Tibial artery (tissue), 4 donors: ENCODE data around the gene ATF7IP.

Experiments
- DNase-seq, 2 donors: peaks; one replicate each; pipeline ENCODE4 v3.0.0-alpha.2; 2019
- H3K27ac ChIP-seq, 2 donors: fragments of 200-600 bp; sonication (generic) in 1 of 2; 1 replicate in 1 of 2; 2 replicates in 1 of 2; pipeline ENCODE4 v1.5.1; 2018 to 2019; ENCODE audit warnings: mild to moderate bottlenecking in 1 of 2
- H3K27me3 ChIP-seq, 2 donors: fragments of 200-600 bp; sonication (generic) in 1 of 2; one replicate each; pipeline versions ENCODE4 v1.5.1 to v1.6.0; 2016 to 2019
- H3K36me3 ChIP-seq, 3 donors: fragments of 200-600 bp; sonication (generic) in 2 of 3; one replicate each; pipeline ENCODE4 v1.5.1; 2016 to 2019; ENCODE audit warnings: mild to moderate bottlenecking in 2 of 3
- H3K4me1 ChIP-seq, 4 donors: fragments of 200-600 bp; sonication (generic) in 2 of 4; 1 replicate in 3 of 4; 2 replicates in 1 of 4; pipeline ENCODE4 v1.5.1; 2016 to 2019
- H3K4me3 ChIP-seq, 2 donors: fragments of 200-600 bp; sonication (generic) in 1 of 2; 1 replicate in 1 of 2; 2 replicates in 1 of 2; pipeline ENCODE4 v1.5.1; 2018 to 2019; ENCODE audit warnings: mild to moderate bottlenecking in 2 of 2
- H3K9me3 ChIP-seq, 3 donors: fragments of 200-600 bp; sonication (generic) in 1 of 3; one replicate each; pipeline ENCODE4 v1.5.1; 2016 to 2019
- CTCF ChIP-seq, 2 experiments: fragments of 200-600 bp in 1 of 2; fragments of 450-650 bp in 1 of 2; IDR thresholded peaks; one replicate each; pipeline ENCODE4 v1.5.1; 2017 to 2019; ENCODE audit warnings: antibody characterized with exemption in 2 of 2, mild to moderate bottlenecking in 1 of 2, moderate library complexity in 1 of 2
- intact Hi-C: fragments of 100-400 bp; cut with DNase I; formaldehyde crosslinking; loops from one replicate; pipeline ENCODE4 v1.15.0; 2023; ENCODE audit warnings: low total_unique reads

The ATF7IP gene

DNA sequence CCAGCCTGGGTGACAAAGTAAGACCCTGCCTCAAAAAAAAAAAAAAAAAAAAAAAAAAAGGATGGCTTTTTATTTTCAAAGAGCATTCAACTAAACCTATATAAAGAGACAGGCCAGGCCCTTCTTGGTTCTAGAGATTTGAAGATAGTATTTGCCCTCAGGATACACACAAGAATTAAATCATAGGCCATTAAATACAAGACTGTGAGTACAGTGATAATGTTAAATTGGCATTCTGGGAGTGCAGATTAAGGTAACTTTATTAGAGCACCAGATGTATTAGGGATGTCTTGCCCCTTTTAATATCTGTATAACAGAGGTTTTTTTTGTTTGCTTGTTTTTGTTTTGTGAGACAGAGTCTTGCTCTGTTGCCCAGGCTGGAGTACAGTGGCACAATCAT, 61.3 kb downstream of the ATF7IP start:
- Histone ChIP-seq H3K9me3 (peaks cover 0 to 11% (median 0%) of the 10 kb centered on the region in 3 donors), H3K4me1 (peaks cover 0 to 21% (median 0%) of the 10 kb centered on the region in 4 donors), H3K27ac (no peak overlapping the region), H3K4me3 (no peak overlapping the region), H3K36me3 (peaks cover 8 to 28% (median 19%) of the 10 kb centered on the region in 3 donors), H3K27me3 (no peaks in the 10 kb centered on the region)
- intact Hi-C loops, result no loop called here
- TF ChIP-seq CTCF (IDR thresholded peaks at IDR 0.05), result no peak
- DNase-seq, result no peak

DNA sequence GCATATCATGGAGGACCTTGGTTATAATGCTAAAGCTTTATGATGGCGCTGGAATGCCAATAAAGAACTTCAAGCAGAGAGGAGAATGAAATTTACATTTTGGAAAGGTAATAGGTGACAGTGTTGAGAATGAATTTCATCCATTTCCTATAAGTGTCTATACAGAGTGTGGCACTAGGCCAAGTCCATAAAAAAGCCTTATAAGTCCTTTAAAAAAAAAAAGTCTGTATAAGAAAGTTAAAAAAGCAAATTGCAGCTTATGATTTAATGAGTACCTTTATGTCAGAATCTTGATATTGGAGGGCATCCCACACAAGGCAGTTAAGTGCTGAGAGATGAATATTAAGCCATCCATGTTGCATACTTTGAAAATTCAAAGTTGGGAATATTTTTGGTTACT, 62.4 kb downstream of the ATF7IP start:
- H3K4me3 ChIP-seq, result no peak overlapping the region
- peaks cover 0 to 32% (median under 1%) of the 10 kb centered on the region in 4 donors for H3K4me1 ChIP-seq
- peaks cover 8 to 26% (median 16%) of the 10 kb centered on the region in 3 donors for H3K36me3 ChIP-seq
- intact Hi-C loops, result no loop called here
- H3K9me3 ChIP-seq, result peaks cover 0 to 5% (median 0%) of the 10 kb centered on the region in 3 donors
- no peak overlapping the region for H3K27ac ChIP-seq
- TF ChIP-seq CTCF (IDR thresholded peaks at IDR 0.05), result no peak
- DNase-seq, result no peak
- no peaks in the 10 kb centered on the region for H3K27me3 ChIP-seq

DNA sequence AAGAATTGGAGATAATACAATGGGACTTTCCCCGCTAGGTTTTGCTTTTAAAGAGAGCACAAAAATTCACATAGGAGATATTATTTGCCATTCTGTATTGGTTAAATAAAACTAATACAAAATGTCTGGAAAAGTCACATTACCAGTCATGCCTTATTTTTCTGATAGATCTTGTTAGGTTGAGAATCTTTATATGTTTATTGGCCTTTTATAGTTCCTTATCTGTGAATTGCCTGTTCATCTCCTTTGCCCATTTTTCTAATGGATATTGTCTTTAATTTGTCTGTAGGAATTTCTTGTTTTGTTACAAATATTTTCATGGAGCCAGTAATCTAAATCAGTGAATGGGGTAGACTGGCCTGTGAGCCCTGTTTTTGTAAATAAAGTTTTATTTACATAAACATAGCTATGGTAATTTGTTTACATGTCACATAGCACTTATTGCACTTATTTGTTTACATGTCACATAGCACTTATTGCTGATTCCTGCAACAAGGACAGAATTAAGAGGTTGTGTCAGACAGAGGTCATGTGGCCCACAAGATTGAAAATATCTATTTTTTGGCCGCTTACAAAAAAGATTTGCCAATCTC, 65.0 kb downstream of the ATF7IP start:
- H3K4me1 ChIP-seq, result peaks cover 0 to 37% (median 2%) of the 10 kb centered on the region in 4 donors
- H3K9me3 ChIP-seq, result peaks cover 0 to 5% (median 0%) of the 10 kb centered on the region in 3 donors
- H3K4me3 ChIP-seq, result no peak overlapping the region
- peaks cover 0 to 14% (median 8%) of the 10 kb centered on the region in 3 donors for H3K36me3 ChIP-seq
- H3K27me3 ChIP-seq, result no peaks in the 10 kb centered on the region
- intact Hi-C loops, result no loop called here
- DNase-seq, result no peak
- H3K27ac ChIP-seq, result no peak overlapping the region
- TF ChIP-seq CTCF (IDR thresholded peaks at IDR 0.05), result no peak

DNA sequence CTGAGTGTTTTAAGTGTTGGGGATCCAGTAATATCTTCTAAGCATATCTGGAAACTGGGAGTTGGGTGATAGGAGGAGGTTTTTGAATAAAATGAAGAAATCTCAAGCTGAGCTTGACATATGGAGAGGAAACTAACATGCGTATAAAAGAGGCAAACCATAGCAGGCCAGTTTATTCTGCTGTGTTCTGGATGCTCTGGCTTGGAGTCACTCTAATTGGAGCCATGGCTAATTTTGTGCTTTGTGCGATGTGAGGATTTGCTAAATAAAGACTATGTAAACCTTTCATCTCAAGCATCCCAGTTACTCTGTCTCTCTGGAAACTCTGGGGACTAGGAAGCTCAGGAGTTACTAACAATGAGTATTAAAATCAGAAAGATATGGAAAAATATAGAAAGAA, 66.5 kb downstream of the ATF7IP start:
- H3K36me3 ChIP-seq, result peaks cover 9 to 21% (median 13%) of the 10 kb centered on the region in 3 donors
- H3K27me3 ChIP-seq, result no peaks in the 10 kb centered on the region
- TF ChIP-seq CTCF (IDR thresholded peaks at IDR 0.05), result no peak
- DNase-seq, result no peak
- H3K4me1 ChIP-seq, result peaks cover 0 to 37% (median 2%) of the 10 kb centered on the region in 4 donors
- intact Hi-C loops, result no loop called here
- no peak overlapping the region for H3K27ac ChIP-seq
- H3K4me3 ChIP-seq, result no peak overlapping the region
- peaks cover 0 to 5% (median 0%) of the 10 kb centered on the region in 3 donors for H3K9me3 ChIP-seq

DNA sequence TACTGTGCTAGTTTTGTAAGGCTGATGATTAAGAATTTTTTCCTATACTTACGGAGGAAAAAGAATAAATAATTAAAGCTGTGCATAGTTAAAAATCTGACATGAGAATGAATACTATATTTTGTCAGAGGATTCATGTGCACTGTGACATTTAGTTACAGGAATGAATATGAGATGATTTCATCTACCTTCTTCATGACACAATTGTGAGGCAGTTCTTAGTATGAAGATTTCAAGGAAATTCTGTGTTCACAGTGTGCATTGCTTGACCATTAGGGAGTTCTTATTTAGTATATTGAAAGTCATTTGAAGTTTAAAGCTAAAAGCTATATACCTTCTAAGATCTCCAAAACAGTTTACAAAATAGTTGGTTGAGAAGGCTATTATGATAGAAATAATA, 70.1 kb downstream of the ATF7IP start:
- no peak for DNase-seq
- H3K4me1 ChIP-seq, result peaks cover 0 to 18% (median 2%) of the 10 kb centered on the region in 4 donors
- H3K36me3 ChIP-seq, result peaks cover 19 to 42% (median 27%) of the 10 kb centered on the region in 3 donors
- TF ChIP-seq CTCF (IDR thresholded peaks at IDR 0.05), result no peak
- intact Hi-C loops, result no loop called here
- H3K27ac ChIP-seq, result no peak overlapping the region
- H3K27me3 ChIP-seq, result no peaks in the 10 kb centered on the region
- H3K4me3 ChIP-seq, result no peak overlapping the region
- H3K9me3 ChIP-seq, result no peaks in the 10 kb centered on the region
